Measurements from ENCODE around the gene EXOC1. TPM values are rescaled to one million over a fixed set of nuclear protein-coding genes. Genes with fewer than 3 reads are reported as not detected.

The EXOC1 gene
- total RNA-seq, 1 experiment from 2014 or later: 21.2 TPM

DNA sequence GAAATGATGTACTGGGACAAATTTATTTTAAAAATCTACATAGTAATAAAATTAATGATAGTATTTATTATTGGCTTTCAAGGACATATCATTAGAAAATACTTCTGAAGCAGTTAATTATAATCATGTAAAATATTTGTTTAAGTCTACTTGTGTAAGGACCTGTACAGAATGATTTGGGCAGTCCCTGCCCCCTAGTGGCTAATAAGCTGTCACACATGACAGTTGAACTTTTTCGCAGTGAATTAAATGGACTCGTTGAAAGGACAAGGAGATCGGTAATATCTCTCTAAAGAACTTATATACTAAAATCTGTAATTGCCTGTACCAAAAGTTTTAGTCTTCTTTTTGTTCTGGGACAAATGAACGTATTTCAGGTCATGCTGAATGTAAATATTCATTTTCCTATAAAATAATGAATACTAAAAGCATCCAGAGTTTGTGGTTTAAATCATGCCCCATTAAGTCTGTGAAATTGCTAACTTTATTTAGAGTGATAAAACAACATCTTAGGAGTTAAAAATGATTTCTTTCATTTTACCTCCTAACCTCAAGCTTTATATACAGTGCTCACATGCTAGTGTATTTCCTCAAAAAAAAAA, 13.6 kb downstream of the EXOC1 start:
- no peaks in the 10 kb centered on the region for H4K20me1 ChIP-seq (ENCODE audit: control insufficient read depth, insufficient read depth, insufficient read length)
- Mint-ChIP-seq H3K36me3 (ENCODE audit: insufficient read depth in 1 of 3, low read depth in 3 of 3) (peaks cover 9 to 27% (median 20%) of the 10 kb centered on the region in 3 experiments), H3K4me3 (no peak overlapping the region), H3K9me3 (no peaks in the 10 kb centered on the region), H3K27me3 (ENCODE audit: low read depth) (no peaks in the 10 kb centered on the region), H3K27ac (no peak overlapping the region), H3K4me1 (no peaks in the 10 kb centered on the region)
- H3K23ac ChIP-seq (ENCODE audit: insufficient read length, low read depth, low read length): no peak overlapping the region
- no peak overlapping the region for H3K27ac ChIP-seq (ENCODE audit: insufficient read length, low read depth, low read length)
- no peak overlapping the region for H2BK12ac ChIP-seq (ENCODE audit: insufficient read length, low read depth, low read length)
- H2BK20ac ChIP-seq (ENCODE audit: low read depth, low read length, poor library complexity, severe bottlenecking): no peak overlapping the region
- no peak overlapping the region for H2BK120ac ChIP-seq (ENCODE audit: low read depth, low read length, poor library complexity, severe bottlenecking)
- no peak overlapping the region for H3T11ph ChIP-seq (ENCODE audit: low read length)
- no peaks in the 10 kb centered on the region for H3K79me2 ChIP-seq (ENCODE audit: insufficient read depth, low read length)
- H3K4ac ChIP-seq (ENCODE audit: low read depth, low read length): no peak overlapping the region
- H2BK5ac ChIP-seq (ENCODE audit: insufficient read length, low read length): no peak overlapping the region
- no peaks in the 10 kb centered on the region for H3K79me1 ChIP-seq (ENCODE audit: insufficient read depth, low read depth, low read length, poor library complexity, severe bottlenecking)
- H2BK15ac ChIP-seq (ENCODE audit: low read depth, low read length): no peak overlapping the region
- H3K23me2 ChIP-seq (ENCODE audit: insufficient read length, low read depth, low read length, poor library complexity, severe bottlenecking): no peaks in the 10 kb centered on the region
- no peak overlapping the region for H3K9ac ChIP-seq (ENCODE audit: extremely low read depth, insufficient read length, low read length)
- no peak overlapping the region for H4K8ac ChIP-seq (replicated peaks; ENCODE audit: insufficient read length, low read depth, low read length)
- H3K4me2 ChIP-seq (ENCODE audit: insufficient read depth, insufficient read length, low read length): no peak overlapping the region
- DNase-seq: no peak
- H4K91ac ChIP-seq (ENCODE audit: insufficient read length, low read depth, low read length): no peak overlapping the region
- WGBS (ENCODE audit: extremely low coverage, insufficient read length, low lambda C conversion rate): no CpG with 5 or more reads among the region's 4 CpGs
- H3K14ac ChIP-seq (ENCODE audit: insufficient read depth, low read length): no peak overlapping the region
- H2AFZ ChIP-seq (ENCODE audit: low read length): no peak overlapping the region
- no peak overlapping the region for H3K18ac ChIP-seq (ENCODE audit: insufficient read length, low read depth, low read length)
- no peaks in the 10 kb centered on the region for H3K9me3 ChIP-seq (ENCODE audit: control insufficient read depth, low read depth, low read length)
- H3K27me3 ChIP-seq (ENCODE audit: insufficient read depth, low read length): no peaks in the 10 kb centered on the region
- no peaks in the 10 kb centered on the region for H3K4me1 ChIP-seq (ENCODE audit: insufficient read depth, low read length)
- H3K56ac ChIP-seq (ENCODE audit: insufficient read length, low read depth, low read length): no peak overlapping the region
- H2AK5ac ChIP-seq (ENCODE audit: insufficient read length, low read length): no peak overlapping the region
- TF ChIP-seq, protein P1, sequence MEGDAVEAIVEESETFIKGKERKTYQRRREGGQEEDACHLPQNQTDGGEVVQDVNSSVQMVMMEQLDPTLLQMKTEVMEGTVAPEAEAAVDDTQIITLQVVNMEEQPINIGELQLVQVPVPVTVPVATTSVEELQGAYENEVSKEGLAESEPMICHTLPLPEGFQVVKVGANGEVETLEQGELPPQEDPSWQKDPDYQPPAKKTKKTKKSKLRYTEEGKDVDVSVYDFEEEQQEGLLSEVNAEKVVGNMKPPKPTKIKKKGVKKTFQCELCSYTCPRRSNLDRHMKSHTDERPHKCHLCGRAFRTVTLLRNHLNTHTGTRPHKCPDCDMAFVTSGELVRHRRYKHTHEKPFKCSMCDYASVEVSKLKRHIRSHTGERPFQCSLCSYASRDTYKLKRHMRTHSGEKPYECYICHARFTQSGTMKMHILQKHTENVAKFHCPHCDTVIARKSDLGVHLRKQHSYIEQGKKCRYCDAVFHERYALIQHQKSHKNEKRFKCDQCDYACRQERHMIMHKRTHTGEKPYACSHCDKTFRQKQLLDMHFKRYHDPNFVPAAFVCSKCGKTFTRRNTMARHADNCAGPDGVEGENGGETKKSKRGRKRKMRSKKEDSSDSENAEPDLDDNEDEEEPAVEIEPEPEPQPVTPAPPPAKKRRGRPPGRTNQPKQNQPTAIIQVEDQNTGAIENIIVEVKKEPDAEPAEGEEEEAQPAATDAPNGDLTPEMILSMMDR (conservative IDR thresholded peaks at IDR 0.05): peak; percentile 93
- H4K5ac ChIP-seq (ENCODE audit: insufficient read length, low read depth, low read length): no peak overlapping the region
